Measurements from ENCODE around the gene POLR3H.

The POLR3H gene

GRCh38 chr22:41512421-41513194 lies 31.7 kb downstream of the POLR3H start:
- no peak overlapping the region for H3K4me3 ChIP-seq
- TF ChIP-seq CTCF (IDR thresholded peaks at IDR 0.05), result no peak
- no peaks in the 10 kb centered on the region for H3K27me3 ChIP-seq
- H3K36me3 ChIP-seq, result peaks cover 9 to 98% (median 65%) of the 10 kb centered on the region in 3 donors
- H3K9me3 ChIP-seq, result no peaks in the 10 kb centered on the region
- intact Hi-C loops (cut with DNase I; ENCODE audit: low total_unique reads), result loop anchor here (5.0 kb wide), 1 partner anchor 35 kb away; no protein-coding TSS in a partner anchor
- DNase-seq, result peak in 1 of 2 donors; percentile 72
- peaks cover 3 to 55% (median 33%) of the 10 kb centered on the region in 4 donors for H3K4me1 ChIP-seq
- peak overlapping the region; percentile 65 to 77 for H3K27ac ChIP-seq

GRCh38 chr22:41511521-41511968 lies 32.7 kb downstream of the POLR3H start:
- intact Hi-C loops (cut with DNase I; ENCODE audit: low total_unique reads), result loop anchor here (5.0 kb wide), 1 partner anchor 34 kb away; no protein-coding TSS in a partner anchor
- Histone ChIP-seq H3K36me3 (peaks cover 9 to 96% (median 61%) of the 10 kb centered on the region in 3 donors), H3K4me3 (no peak overlapping the region), H3K27ac (peak overlapping the region; percentile 65 to 77), H3K27me3 (no peaks in the 10 kb centered on the region), H3K4me1 (peaks cover 3 to 51% (median 28%) of the 10 kb centered on the region in 4 donors), H3K9me3 (no peaks in the 10 kb centered on the region)
- no peak for TF ChIP-seq CTCF (IDR thresholded peaks at IDR 0.05)
- no peak for DNase-seq

- Histone ChIP-seq H3K4me3 (no peak overlapping the region), H3K9me3 (no peaks in the 10 kb centered on the region), H3K27me3 (no peaks in the 10 kb centered on the region), H3K36me3 (peaks cover 0 to 73% (median 36%) of the 10 kb centered on the region in 3 donors), H3K27ac (peak overlapping the region; percentile 47 to 54), H3K4me1 (peaks cover 3 to 67% (median 41%) of the 10 kb centered on the region in 4 donors)
- DNase-seq, result peak in 1 of 2 donors; percentile 71
- no peak for TF ChIP-seq CTCF (IDR thresholded peaks at IDR 0.05)
- intact Hi-C loops (cut with DNase I; ENCODE audit: low total_unique reads), result no loop called here
Measured at GRCh38 chr22:41508770-41509170, 35.5 kb downstream of the POLR3H start.

GRCh38 chr22:41507330-41508063 lies 36.8 kb downstream of the POLR3H start:
- H3K4me1 ChIP-seq, result peaks cover 3 to 65% (median 44%) of the 10 kb centered on the region in 4 donors
- intact Hi-C loops (cut with DNase I; ENCODE audit: low total_unique reads), result no loop called here
- H3K36me3 ChIP-seq, result peaks cover 0 to 64% (median 33%) of the 10 kb centered on the region in 3 donors
- no peak for DNase-seq
- TF ChIP-seq CTCF (IDR thresholded peaks at IDR 0.05), result no peak
- H3K27me3 ChIP-seq, result no peaks in the 10 kb centered on the region
- no peak overlapping the region for H3K4me3 ChIP-seq
- H3K27ac ChIP-seq, result peak overlapping the region; percentile 47 to 54
- H3K9me3 ChIP-seq, result no peaks in the 10 kb centered on the region

GRCh38 chr22:41505511-41506220 lies 38.6 kb downstream of the POLR3H start:
- H3K36me3 ChIP-seq, result peaks cover 5 to 64% (median 43%) of the 10 kb centered on the region in 3 donors
- no peak overlapping the region for H3K4me3 ChIP-seq
- no peak for TF ChIP-seq CTCF (IDR thresholded peaks at IDR 0.05)
- no peaks in the 10 kb centered on the region for H3K9me3 ChIP-seq
- H3K27ac ChIP-seq, result peak overlapping the region; percentile 52 to 68
- intact Hi-C loops (cut with DNase I; ENCODE audit: low total_unique reads), result no loop called here
- no peaks in the 10 kb centered on the region for H3K27me3 ChIP-seq
- H3K4me1 ChIP-seq, result peaks cover 0 to 48% (median 30%) of the 10 kb centered on the region in 4 donors
- no peak for DNase-seq

Data from tibial artery (tissue), 4 donors.